OCI-LY7 (cell line): Measurements from ENCODE around the gene FOXJ3. TPM values are rescaled to one million over a fixed set of nuclear protein-coding genes. Genes with fewer than 3 reads are reported as not detected.

Source experiments
- BruUV-seq: library from RNA; stranded (reverse); fragments of 400-500 nt; replicated peaks from 2 replicates; lab custom pipeline; 2021; lab: Mats Ljungman, UMichigan
- CTCF ChIA-PET: fragments of 300-600 bp; sonication (Branson Sonifier 250); formaldehyde crosslinking; loops from one replicate; lab custom pipeline; 2022; ENCODE audit warnings: antibody characterized with exemption; ENCODE audit not compliant: unreplicated experiment; lab: Charles Lee
- POLR2A ChIA-PET: fragments of 300-600 bp; sonication (Branson Sonifier 250); formaldehyde crosslinking; loops from one replicate; lab custom pipeline; 2022; ENCODE audit warnings: antibody characterized with exemption; lab: Charles Lee
- DNase-seq: peaks from one replicate; pipeline ENCODE4 v3.0.0-alpha.2; 2015; ENCODE audit warnings: low spot score
- H2AFZ ChIP-seq: fragments of 200-600 bp; sonication (generic), shearing (Covaris generic); 2 replicates; pipeline ENCODE4 v1.6.1; 2014; ENCODE audit warnings: mild to moderate bottlenecking, antibody characterized with exemption, low read length, moderate library complexity
- H3K27ac ChIP-seq: fragments of 200-600 bp; sonication (generic); 2 replicates; pipeline ENCODE4 v1.5.1; 2014; ENCODE audit warnings: mixed run types, low read depth, mild to moderate bottlenecking, moderate library complexity, low read length, inconsistent platforms; ENCODE audit not compliant: poor library complexity, severe bottlenecking
- H3K36me3 ChIP-seq: fragments of 200-600 bp; sonication (generic); 2 replicates; pipeline ENCODE4 v1.6.1; 2014; ENCODE audit warnings: mild to moderate bottlenecking, antibody characterized with exemption, low read length, moderate library complexity, mixed read lengths; ENCODE audit not compliant: insufficient read depth
- H3K4me1 ChIP-seq: fragments of 200-600 bp; sonication (generic); 2 replicates; pipeline ENCODE4 v1.5.1; 2014; ENCODE audit warnings: mild to moderate bottlenecking, low read length; ENCODE audit not compliant: insufficient read depth, poor library complexity, severe bottlenecking
- H3K4me2 ChIP-seq: fragments of 200-600 bp; sonication (generic); 2 replicates; pipeline ENCODE4 v1.6.1; 2014; ENCODE audit warnings: mild to moderate bottlenecking, low read length
- H3K4me3 ChIP-seq: fragments of 200-600 bp; sonication (generic); 2 replicates; pipeline ENCODE4 v1.5.1; 2014; ENCODE audit warnings: mild to moderate bottlenecking, low read depth, low read length; ENCODE audit not compliant: poor library complexity, severe bottlenecking
- H3K79me2 ChIP-seq: fragments of 200-600 bp; sonication (generic); 2 replicates; pipeline ENCODE4 v1.6.1; 2016; ENCODE audit warnings: low read depth, mild to moderate bottlenecking, low read length, moderate library complexity, mixed read lengths; ENCODE audit not compliant: insufficient read depth
- H3K9me2 ChIP-seq: fragments of 200-600 bp; sonication (generic); 2 replicates; pipeline ENCODE4 v1.6.1; 2016; ENCODE audit warnings: mild to moderate bottlenecking, low read length, mixed read lengths; ENCODE audit not compliant: insufficient read depth
- H3K9me3 ChIP-seq: fragments of 200-600 bp; sonication (generic); 2 replicates; pipeline ENCODE4 v1.6.1; 2014; ENCODE audit warnings: mild to moderate bottlenecking, mixed run types, low read length, mixed read lengths
- H4K20me1 ChIP-seq: fragments of 200-600 bp; sonication (generic); 2 replicates; pipeline ENCODE4 v1.6.1; 2014; ENCODE audit warnings: mild to moderate bottlenecking, antibody characterized with exemption, low read length, moderate library complexity, mixed read lengths; ENCODE audit not compliant: insufficient read depth
- CTCF ChIP-seq: fragments of 200-600 bp; sonication (generic); conservative IDR thresholded peaks from 2 replicates; pipeline ENCODE4 v1.5.1; 2014; ENCODE audit warnings: mild to moderate bottlenecking, antibody characterized with exemption, low read length, moderate library complexity, mixed read lengths
- EZH2phosphoT487 ChIP-seq: fragments of 200-600 bp; sonication (generic); IDR thresholded peaks from 2 replicates; pipeline ENCODE4 v1.6.1; 2018; ENCODE audit warnings: low read depth, borderline replicate concordance, mild to moderate bottlenecking, mixed run types, antibody characterized with exemption, low read length, moderate library complexity, mixed read lengths
- intact Hi-C: fragments of 100-400 bp; cut with micrococcal nuclease; formaldehyde crosslinking; loops from one replicate; pipeline ENCODE4 v1.10.0; 2022; ENCODE audit not compliant: unreplicated experiment
- total RNA-seq, 2 experiments: library from RNA; depleted of rRNA in 1 of 2; stranded (reverse); fragments of >200 nt in 1 of 2; shearing (Covaris generic) in 1 of 2; gene quantifications; 2 replicates each; pipeline ENCODE4 v1.2.3, GENCODE V29; 2014 to 2022

FOXJ3 gene
- total RNA-seq, 2 experiments from 2014 or later, result 34.8 to 43.1 TPM

GRCh38 chr1:42266253-42267135 lies 68.5 kb downstream of the FOXJ3 start:
- TF ChIP-seq EZH2phosphoT487, result no peak
- peak; percentile 27; the same call in 1 of the 2 replicates for TF ChIP-seq CTCF
- POLR2A ChIA-PET, result interaction anchor here (0.7 to 1.4 kb wide), 2 partner anchors 12 to 51 kb away, joined by 4 to 7 read pairs; no protein-coding TSS in a partner anchor
- H3K4me1 ChIP-seq, result peaks cover 7% of the 10 kb centered on the region
- no peak overlapping the region for H3K4me2 ChIP-seq
- 0 out of 2 replicates have a peak, but pooled peaks cover 3% of the 10 kb centered on the region for H4K20me1 ChIP-seq
- no peaks in the 10 kb centered on the region for H3K9me3 ChIP-seq
- H3K27ac ChIP-seq, result no peak overlapping the region
- H3K79me2 ChIP-seq, result peaks cover 53% of the 10 kb centered on the region; the same call in 1 of the 2 replicates
- H3K36me3 ChIP-seq, result peaks cover 38% of the 10 kb centered on the region
- BruUV-seq, result no TSS peak
- CTCF ChIA-PET, result no interaction called here
- H2AFZ ChIP-seq, result no peak overlapping the region
- no peaks in the 10 kb centered on the region for H3K9me2 ChIP-seq
- intact Hi-C loops, result no loop called here
- no peak for DNase-seq
- no peak overlapping the region for H3K4me3 ChIP-seq

- Histone ChIP-seq H3K4me2 (no peak overlapping the region), H4K20me1 (0 out of 2 replicates have a peak, but pooled peaks cover 3% of the 10 kb centered on the region), H2AFZ (no peak overlapping the region), H3K4me1 (peaks cover 21% of the 10 kb centered on the region), H3K4me3 (no peak overlapping the region), H3K9me3 (no peaks in the 10 kb centered on the region), H3K9me2 (no peaks in the 10 kb centered on the region), H3K36me3 (peaks cover 48% of the 10 kb centered on the region), H3K27ac (no peak overlapping the region), H3K79me2 (peaks cover 56% of the 10 kb centered on the region; the same call in 1 of the 2 replicates)
- CTCF ChIA-PET, result no interaction called here
- intact Hi-C loops, result no loop called here
- POLR2A ChIA-PET, result interaction anchor here (0.7 to 0.9 kb wide), 2 partner anchors 9 to 35 kb away, joined by 3 to 6 read pairs; no protein-coding TSS in a partner anchor
- no peak for DNase-seq
- TF ChIP-seq EZH2phosphoT487 (no peak), CTCF (no peak)
- BruUV-seq, result no TSS peak
Measured at GRCh38 chr1:42264511-42265190, 70.4 kb downstream of the FOXJ3 start.
